GM23338 (cell line): Measurements from ENCODE around the gene LYPD4. TPM values are rescaled to one million over a fixed set of nuclear protein-coding genes. Genes with fewer than 3 reads are reported as not detected.

Experiments used
- microRNA-seq: library from miRNA; unstranded; fragments of <30 nt; microRNA quantifications from one replicate; pipeline ENCODE4, GENCODE V29; 2017
- polyA plus RNA-seq: library from polyadenylated mRNA; unstranded; fragments of >200 nt; fragmentation: Nextera tagmentation; extraction: Ambion mirVana; gene quantifications from 2 replicates; pipeline ENCODE4 v1.2.1, GENCODE V29; 2016
- small RNA-seq: library from RNA; depleted of rRNA; stranded (forward); fragments of <200 nt; gene quantifications from one replicate; pipeline ENCODE3, GENCODE V24; 2014; ENCODE audit warnings: low replicate concordance
- total RNA-seq: library from RNA; depleted of rRNA; stranded (reverse); fragments of >200 nt; shearing (Covaris generic); gene quantifications from 2 replicates; pipeline ENCODE4 v1.2.3, GENCODE V29; 2014; rRNA removed

The LYPD4 gene
- total and polyA plus RNA-seq, 2 experiments from 2014 or later = not detected

Small RNAs within 50 kb of the gene (microRNA-seq; reads per million reads assigned to microRNA genes)
- not detected for gene MIR6797

Small RNAs within 50 kb of the gene (small RNA-seq; reads per million reads assigned to genes)
- gene MIR6797 = not detected

Other genes starting within 250 kb of the LYPD4 start
- not detected in 2 replicates for gene CEACAM4, start 217.6 kb downstream of the LYPD4 start, total RNA-seq
- not detected in 2 replicates for gene CEACAM4, start 217.6 kb downstream of the LYPD4 start, polyA plus RNA-seq
- gene CEACAM7, start 156.4 kb downstream of the LYPD4 start, total RNA-seq = 0.24 and 0.50 TPM in 2 replicates
- not detected in 2 replicates for gene CEACAM7, start 156.4 kb downstream of the LYPD4 start, polyA plus RNA-seq
- not detected in 2 replicates for gene CEACAM5, start 136.1 kb downstream of the LYPD4 start, total RNA-seq
- gene CEACAM5, start 136.1 kb downstream of the LYPD4 start, polyA plus RNA-seq = not detected in 2 replicates
- gene CEACAM6, start 89.2 kb downstream of the LYPD4 start, total RNA-seq = not detected in 2 replicates
- not detected in 2 replicates for gene CEACAM6, start 89.2 kb downstream of the LYPD4 start, polyA plus RNA-seq
- not detected in 2 replicates for gene CEACAM3, start 48.1 kb downstream of the LYPD4 start, total RNA-seq
- not detected in 2 replicates for gene CEACAM3, start 48.1 kb downstream of the LYPD4 start, polyA plus RNA-seq
- 0.21 TPM in 1 of 2 replicates, not detected in the other for gene DMRTC2, start 359 bp upstream of the LYPD4 start, total RNA-seq
- not detected in 2 replicates for gene DMRTC2, start 359 bp upstream of the LYPD4 start, polyA plus RNA-seq
- 631 and 1,798 TPM in 2 replicates for gene RPS19, start 15.6 kb upstream of the LYPD4 start, total RNA-seq
- 4,053 and 4,073 TPM in 2 replicates for gene RPS19, start 15.6 kb upstream of the LYPD4 start, polyA plus RNA-seq
- not detected in 2 replicates for gene CD79A, start 32.6 kb upstream of the LYPD4 start, total RNA-seq
- 0.27 and 0.47 TPM in 2 replicates for gene CD79A, start 32.6 kb upstream of the LYPD4 start, polyA plus RNA-seq
- gene ARHGEF1, start 38.5 kb upstream of the LYPD4 start, total RNA-seq = 36.8 and 44.7 TPM in 2 replicates
- 41.3 and 50.8 TPM in 2 replicates for gene ARHGEF1, start 38.5 kb upstream of the LYPD4 start, polyA plus RNA-seq
- gene ERFL, start 83.8 kb upstream of the LYPD4 start, total RNA-seq = 0.69 TPM in 1 of 2 replicates, not detected in the other
- 0.14 TPM in 1 of 2 replicates, not detected in the other for gene ERFL, start 83.8 kb upstream of the LYPD4 start, polyA plus RNA-seq
- gene RABAC1, start 114.6 kb upstream of the LYPD4 start, total RNA-seq = 113 and 151 TPM in 2 replicates
- gene RABAC1, start 114.6 kb upstream of the LYPD4 start, polyA plus RNA-seq = 206 and 215 TPM in 2 replicates
- 33.1 and 37.3 TPM in 2 replicates for gene ATP1A3, start 149.5 kb upstream of the LYPD4 start, total RNA-seq
- 11.0 and 11.5 TPM in 2 replicates for gene ATP1A3, start 149.5 kb upstream of the LYPD4 start, polyA plus RNA-seq
- gene GRIK5, start 225.5 kb upstream of the LYPD4 start, total RNA-seq = 34.3 and 42.5 TPM in 2 replicates
- 5.1 and 6.2 TPM in 2 replicates for gene GRIK5, start 225.5 kb upstream of the LYPD4 start, polyA plus RNA-seq
- gene ZNF574, start 231.5 kb upstream of the LYPD4 start, total RNA-seq = 50.8 and 61.2 TPM in 2 replicates
- 18.7 and 19.4 TPM in 2 replicates for gene ZNF574, start 231.5 kb upstream of the LYPD4 start, polyA plus RNA-seq